Measurements from ENCODE around the gene SNAPC2.
A peak's percentile ranks its signal among the peaks of the same experiment; 100 is the strongest.
"Not testable (repeated sequence)": the region's sequence is repeated elsewhere in the genome, so short reads cannot be mapped to it uniquely, and the experiment has no call there.

SNAPC2 gene

DNA sequence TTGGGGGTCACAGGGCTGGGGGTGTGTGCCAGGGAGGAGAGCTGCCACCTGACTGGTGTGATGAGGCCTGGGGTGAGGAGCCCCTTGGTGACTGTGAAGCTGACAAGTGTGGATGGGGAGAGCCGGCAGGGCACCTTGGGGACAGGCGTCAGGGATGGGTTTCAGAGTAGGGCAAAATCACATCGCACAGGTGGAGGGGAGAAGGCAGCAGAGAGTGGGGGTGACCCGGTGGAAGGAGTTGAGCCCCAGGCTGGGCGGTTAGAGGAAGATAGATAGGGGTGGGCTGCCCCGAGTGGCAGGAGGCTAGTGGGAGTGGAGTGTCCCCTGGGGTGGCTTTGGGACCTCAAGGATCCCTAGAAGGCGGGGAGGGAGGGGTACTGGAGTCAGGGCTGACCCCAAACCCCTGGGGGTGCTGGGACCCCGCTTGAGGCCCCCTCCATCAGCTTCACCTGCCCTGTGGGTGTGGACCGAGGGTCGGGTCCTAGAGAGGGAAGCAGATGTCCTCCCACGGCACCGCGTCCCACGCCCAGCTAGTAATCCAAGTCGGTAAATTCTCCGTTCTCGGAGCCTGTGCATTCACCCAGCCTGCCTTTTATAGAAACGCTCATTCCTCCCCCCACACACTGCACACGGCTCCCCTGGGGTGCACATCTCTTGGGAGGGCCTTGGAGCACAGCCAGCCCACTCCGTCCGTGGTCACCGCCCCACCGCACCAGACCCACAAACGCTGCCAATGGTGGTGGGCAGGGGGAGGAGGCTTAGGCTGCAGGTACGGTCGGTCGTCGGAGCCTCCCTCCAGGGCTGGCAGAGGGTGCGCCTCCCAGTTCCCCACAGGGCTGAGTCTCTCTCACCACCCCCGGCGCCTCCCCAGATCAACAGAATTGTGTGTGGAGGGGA, 3.4 kb downstream of the SNAPC2 start:
- DNase-seq: no peak

DNA sequence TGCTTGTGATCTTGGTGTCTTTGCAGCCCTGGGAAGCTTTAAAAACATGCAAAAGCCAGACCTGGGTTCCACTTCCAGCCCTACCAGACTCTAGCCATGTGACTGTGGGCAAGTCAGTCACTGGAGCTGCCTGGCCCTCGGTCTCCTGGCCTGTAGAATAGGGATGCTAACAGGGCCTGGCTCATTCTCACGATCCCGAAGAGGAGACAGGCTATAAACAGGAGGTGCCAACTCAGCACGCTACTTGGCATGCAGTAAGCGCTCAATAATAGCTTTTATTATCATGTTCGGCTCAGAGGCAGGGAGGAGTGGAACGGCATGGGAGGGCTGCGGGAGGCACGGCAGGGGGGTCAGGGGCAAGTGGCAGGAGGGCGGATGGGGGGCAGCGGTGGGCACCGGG, 4.1 kb downstream of the SNAPC2 start:
- no peak for DNase-seq

- peak in 1 of 2 experiments; percentile 20 for DNase-seq
These were observed 4.6 kb downstream of the SNAPC2 start for GRCh38 chr19:7924651-7925170.

- DNase-seq: peak; percentile 59 to 83
These were observed 5.2 kb downstream of the SNAPC2 start for GRCh38 chr19:7925171-7925851.

DNA sequence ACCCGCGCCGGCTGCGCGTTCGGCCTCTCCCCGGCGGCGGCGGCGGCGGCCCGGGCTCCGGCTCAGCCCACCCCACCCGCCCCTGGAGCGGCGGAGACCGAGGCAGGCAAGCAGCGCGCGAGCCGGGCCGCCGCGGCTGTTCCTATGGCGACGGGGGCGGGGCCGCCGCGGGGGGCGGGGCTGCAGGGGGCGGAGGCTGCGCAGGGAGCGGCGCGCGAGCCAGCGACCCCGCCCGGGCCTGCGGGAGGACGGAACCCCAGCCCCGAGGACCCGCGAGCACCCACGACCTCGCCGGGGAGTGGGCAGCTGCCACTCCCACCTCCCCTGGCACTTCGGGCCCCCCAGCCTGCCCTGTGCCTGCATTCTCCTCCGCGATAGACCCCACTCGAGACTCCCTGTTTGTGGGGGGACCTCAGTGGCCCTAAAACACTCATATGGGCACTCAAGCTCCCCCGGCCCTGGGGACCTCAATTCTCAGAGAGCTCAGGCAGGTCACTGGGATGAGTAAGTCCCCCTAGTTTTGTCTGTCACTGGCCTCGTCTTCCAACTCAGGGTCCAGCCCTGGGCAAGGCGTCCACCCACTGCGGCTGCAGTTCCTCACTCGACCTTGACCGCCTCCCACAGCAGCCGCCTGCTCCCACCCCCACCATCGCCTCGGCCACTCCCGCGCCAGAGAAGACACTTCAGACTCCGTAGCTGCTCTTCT, 6.0 kb downstream of the SNAPC2 start, which contains the start of gene CTXN1:
TSS of gene CTXN1 (minus strand) at position 115 of the 706 bp plus-strand sequence. CDS start 597 bp downstream, outside the sequence.
- DNase-seq: peak; percentile 50 to 73

GRCh38 chr19:7926727-7927604, 6.8 kb downstream of the SNAPC2 start:
- DNase-seq: peak in 1 of 2 experiments; percentile 38

- DNase-seq: no peak
These were observed 7.6 kb downstream of the SNAPC2 start for GRCh38 chr19:7927605-7928333.

GRCh38 chr19:7928334-7928706, 8.2 kb downstream of the SNAPC2 start:
- DNase-seq: no peak

- DNase-seq: peak in 1 of 2 experiments; percentile 57
These were observed 8.9 kb downstream of the SNAPC2 start for GRCh38 chr19:7928741-7929701.

- not testable (repeated sequence) for DNase-seq
These were observed 9.9 kb downstream of the SNAPC2 start for GRCh38 chr19:7930030-7930429.

- DNase-seq: no peak
These were observed 10.6 kb downstream of the SNAPC2 start for GRCh38 chr19:7930765-7931164.

DNA sequence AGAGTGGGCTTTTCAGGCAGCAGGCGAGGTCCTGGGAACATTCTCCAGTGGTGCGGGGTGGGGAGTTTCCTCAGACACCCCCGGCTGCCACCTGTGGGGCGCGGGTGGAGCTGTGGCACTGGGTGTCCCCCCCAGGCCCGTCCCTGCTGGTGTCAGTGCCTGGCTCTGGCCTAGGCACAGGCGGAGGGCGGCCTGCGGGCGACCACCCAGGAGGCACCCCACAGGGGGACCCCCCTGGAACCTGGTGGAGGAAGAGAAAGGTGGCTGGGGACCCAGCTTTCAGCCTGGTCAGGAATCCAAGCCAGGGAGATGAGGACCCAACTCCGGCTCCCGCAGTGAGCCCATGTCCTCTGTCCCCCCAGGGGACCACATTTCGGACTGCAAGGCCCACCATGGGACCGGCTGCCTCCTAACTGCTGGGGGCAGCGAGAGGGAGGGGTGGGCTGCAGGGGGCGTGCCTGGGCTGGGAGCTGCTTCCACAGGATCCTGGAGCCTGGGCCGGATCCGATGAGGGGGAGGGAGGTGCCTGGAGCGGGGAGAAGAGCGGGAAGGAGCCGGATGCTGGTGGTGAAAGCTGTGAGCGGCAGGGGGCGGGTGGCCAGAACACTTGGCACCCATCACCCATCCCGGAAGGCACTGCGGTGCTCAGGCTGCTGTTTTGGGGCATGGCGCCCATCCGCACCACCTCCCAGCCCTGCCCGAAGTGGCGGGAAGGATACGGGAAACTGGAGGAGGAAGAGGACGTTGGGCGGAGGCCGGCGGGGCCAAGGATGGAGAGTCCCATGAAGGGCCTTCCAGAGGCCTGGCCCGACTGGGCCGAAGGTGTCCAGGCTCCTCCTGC, 11.3 kb downstream of the SNAPC2 start:
- DNase-seq: no peak

- no peak for DNase-seq
These were observed 12.3 kb downstream of the SNAPC2 start for GRCh38 chr19:7932276-7932929.

GRCh38 chr19:7932930-7933300, 12.8 kb downstream of the SNAPC2 start:
- DNase-seq: no peak

- no peak for DNase-seq
These were observed 13.3 kb downstream of the SNAPC2 start for GRCh38 chr19:7933411-7933810.

DNA sequence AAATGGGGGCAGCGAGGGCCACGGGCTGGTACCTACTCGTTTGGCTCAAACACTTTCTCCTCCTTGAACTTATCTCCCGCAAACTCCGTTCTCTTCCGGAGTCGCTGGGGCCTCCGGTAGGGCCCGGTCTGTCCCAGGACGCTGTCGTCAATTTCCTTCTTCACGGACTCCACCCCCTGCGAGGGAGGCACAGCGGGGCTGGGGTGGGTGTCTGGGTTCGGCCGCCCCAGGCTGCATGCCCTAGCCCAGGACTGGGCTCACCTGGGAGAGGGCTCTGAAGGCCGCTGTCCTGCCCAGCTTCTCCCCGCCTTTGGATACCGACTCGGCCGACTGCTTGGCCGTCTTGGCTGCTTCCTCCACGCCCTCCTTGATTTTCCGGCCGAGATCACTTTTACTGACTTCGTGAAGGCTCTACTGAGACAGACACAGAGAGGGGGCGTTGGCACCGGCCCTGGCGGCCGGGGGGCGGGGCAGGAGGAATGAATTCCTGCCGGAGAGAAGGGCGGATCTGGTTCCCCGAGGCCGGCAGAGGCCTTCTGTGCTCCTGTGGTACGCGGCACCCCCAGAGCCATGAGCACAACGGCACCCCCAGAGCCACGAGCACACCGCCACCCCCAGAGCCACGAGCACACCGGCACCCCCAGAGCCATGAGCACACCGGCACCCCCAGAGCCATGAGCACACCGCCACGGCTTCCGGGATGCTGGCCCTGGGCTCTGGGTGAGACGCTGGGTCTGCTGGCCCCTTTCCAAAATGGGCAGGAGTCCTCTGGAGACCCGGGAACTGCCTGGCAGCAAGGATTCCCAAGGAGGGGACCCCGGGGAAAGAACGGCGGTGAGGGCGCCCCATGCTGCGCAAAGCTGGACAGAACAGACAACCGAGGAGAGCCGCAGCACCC, 13.9 kb downstream of the SNAPC2 start:
- no peak for DNase-seq

- DNase-seq: no peak
These were observed 14.6 kb downstream of the SNAPC2 start for GRCh38 chr19:7934766-7935165.

GRCh38 chr19:7940841-7941240, 20.7 kb downstream of the SNAPC2 start:
- no peak for DNase-seq
